ENCODE data around the gene KAZN.

The KAZN gene

DNA sequence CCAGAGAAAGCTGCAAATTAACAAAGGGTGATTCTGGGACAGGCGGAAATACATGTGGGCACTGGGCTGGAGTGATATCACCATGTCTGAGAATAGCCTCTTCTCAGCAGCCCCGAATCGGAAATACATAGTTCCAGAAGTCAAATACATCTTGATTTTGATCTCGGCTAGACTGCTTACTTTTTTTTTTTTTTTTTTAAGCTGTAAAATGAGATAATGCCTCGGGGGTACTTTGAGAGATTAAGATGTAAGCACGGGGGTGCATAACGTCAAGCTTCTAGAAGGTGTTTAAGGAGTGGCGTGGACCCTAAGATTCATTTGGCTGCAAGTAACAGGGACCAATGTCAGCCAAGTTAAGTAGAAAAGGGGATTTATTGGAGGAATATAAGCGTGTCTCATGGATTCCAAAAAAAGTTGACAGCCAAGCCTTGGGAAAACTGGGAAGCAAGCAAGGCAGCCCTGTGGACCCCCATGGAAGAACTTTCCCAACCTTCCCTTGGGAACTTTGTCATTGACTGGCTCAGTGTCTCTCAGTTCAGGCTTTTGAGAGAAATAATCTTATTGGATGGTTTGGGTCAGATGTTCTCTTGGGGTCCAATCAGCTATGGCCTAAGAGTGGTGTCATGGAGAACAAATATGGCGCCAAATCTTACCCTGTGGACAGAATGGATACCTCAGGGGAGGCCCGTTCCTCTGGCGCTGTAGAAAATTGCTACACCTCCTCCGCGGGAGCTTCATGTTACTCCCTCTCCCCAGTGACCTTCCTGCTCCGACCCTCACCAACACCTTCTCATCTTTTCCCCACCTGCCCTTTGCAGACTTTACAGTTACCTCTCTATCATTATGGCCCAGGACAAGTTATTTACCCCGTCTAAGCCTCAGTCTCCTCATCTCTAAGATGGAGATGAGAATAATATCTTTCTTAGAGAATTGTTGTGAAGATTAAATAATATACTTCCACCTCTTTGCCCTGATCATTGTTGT lies 186.6 kb downstream of the KAZN start:
- no peak for DNase-seq (ENCODE audit: low read depth)
- TF ChIP-seq, protein P1, sequence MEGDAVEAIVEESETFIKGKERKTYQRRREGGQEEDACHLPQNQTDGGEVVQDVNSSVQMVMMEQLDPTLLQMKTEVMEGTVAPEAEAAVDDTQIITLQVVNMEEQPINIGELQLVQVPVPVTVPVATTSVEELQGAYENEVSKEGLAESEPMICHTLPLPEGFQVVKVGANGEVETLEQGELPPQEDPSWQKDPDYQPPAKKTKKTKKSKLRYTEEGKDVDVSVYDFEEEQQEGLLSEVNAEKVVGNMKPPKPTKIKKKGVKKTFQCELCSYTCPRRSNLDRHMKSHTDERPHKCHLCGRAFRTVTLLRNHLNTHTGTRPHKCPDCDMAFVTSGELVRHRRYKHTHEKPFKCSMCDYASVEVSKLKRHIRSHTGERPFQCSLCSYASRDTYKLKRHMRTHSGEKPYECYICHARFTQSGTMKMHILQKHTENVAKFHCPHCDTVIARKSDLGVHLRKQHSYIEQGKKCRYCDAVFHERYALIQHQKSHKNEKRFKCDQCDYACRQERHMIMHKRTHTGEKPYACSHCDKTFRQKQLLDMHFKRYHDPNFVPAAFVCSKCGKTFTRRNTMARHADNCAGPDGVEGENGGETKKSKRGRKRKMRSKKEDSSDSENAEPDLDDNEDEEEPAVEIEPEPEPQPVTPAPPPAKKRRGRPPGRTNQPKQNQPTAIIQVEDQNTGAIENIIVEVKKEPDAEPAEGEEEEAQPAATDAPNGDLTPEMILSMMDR (IDR thresholded peaks at IDR 0.05; ENCODE audit: low read length, missing control alignments): no peak
- H3K4me3 ChIP-seq (replicated peaks; ENCODE audit: low read depth, low read length): no peak overlapping the region

DNA sequence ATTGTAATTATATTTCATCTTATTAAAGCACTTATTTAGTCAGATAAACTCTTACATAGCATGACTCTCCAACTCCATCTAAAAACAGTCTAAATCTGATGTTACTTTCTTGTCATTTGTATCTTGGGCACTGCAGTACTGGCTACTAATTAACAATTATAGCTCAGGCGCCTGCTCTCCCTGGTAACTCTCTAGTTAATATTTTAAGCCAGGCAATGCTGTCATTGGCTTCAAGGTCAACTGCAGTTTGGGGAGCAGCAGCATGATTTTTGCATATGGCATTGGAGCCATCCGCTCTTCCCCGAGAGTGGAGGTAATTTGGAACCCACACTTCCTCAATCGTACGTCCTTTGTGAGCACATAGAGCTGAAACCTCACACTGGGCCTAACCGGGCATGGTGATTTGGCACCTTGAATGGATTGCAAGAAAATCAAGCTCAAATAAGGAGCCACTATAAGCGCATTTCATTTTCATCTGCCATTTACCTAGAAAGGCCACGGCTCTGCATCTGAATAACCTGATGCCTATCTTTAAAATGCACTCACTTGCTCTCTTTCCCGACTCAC lies 187.7 kb downstream of the KAZN start:
- TF ChIP-seq, protein P1 (IDR thresholded peaks at IDR 0.05; ENCODE audit: low read length, missing control alignments): no peak
- DNase-seq (ENCODE audit: low read depth): no peak
- no peak overlapping the region for H3K4me3 ChIP-seq (replicated peaks; ENCODE audit: low read depth, low read length)

DNA sequence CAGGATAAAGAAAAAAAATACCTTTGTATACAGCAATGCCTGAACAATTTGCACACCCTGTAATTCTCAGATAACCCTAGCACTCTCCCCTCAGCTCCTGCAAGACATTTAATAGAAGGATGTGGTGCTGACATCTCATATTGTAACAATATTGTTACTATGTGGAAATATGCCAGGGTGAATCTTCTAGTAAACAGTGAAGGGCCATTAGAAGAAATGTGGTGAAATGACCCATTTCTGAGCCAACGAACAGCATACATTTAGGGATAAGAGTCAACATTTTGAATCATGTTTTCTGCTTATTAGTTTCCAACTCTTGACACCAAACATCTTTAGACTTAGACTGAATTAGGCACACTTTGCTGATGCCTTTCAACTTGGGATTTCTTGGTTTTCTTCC lies 188.2 kb downstream of the KAZN start:
- TF ChIP-seq, protein P1 (IDR thresholded peaks at IDR 0.05; ENCODE audit: low read length, missing control alignments): no peak
- DNase-seq (ENCODE audit: low read depth): no peak
- no peak overlapping the region for H3K4me3 ChIP-seq (replicated peaks; ENCODE audit: low read depth, low read length)

DNA sequence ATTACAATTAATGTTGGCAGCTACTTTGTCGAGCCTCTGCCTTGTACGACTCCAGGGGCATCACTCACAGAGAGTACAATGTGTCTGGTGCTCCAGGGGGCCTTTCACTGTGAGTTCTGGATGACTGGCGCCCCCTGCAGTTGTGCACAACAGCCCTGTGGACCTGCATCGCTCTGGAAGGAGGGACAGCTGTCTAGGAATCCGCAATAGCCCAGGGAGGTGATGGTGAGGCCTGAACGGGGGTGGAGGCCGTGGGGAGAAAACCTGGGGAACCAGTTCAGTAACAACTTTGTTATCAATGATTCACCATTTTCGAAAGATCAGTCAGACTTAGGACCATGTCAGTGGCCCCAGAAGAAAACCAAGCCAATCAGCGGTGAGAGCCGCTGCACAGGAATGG lies 189.1 kb downstream of the KAZN start:
- no peak for DNase-seq (ENCODE audit: low read depth)
- no peak overlapping the region for H3K4me3 ChIP-seq (replicated peaks; ENCODE audit: low read depth, low read length)
- TF ChIP-seq, protein P1 (IDR thresholded peaks at IDR 0.05; ENCODE audit: low read length, missing control alignments): no peak

DNA sequence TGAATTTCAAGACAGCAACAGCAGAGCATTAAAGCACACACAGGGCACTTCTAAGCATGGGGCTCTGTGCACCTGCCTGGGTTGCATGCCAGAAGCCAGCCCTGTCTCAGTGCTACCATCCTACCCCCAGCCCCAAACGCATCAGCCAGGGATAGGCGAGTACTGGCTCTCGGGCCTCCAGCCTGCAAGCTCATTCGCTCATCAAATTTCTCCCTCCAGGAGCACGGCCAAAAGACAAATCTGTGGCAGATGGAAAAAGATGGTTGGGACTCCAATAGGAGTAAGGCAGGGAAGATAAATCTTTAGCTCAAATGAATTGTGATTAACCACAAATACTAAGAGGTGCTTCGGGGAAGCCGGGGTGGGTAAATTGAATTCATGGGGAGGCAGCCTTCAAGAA lies 189.6 kb downstream of the KAZN start:
- H3K4me3 ChIP-seq (replicated peaks; ENCODE audit: low read depth, low read length): no peak overlapping the region
- TF ChIP-seq, protein P1 (IDR thresholded peaks at IDR 0.05; ENCODE audit: low read length, missing control alignments): no peak
- no peak for DNase-seq (ENCODE audit: low read depth)

DNA sequence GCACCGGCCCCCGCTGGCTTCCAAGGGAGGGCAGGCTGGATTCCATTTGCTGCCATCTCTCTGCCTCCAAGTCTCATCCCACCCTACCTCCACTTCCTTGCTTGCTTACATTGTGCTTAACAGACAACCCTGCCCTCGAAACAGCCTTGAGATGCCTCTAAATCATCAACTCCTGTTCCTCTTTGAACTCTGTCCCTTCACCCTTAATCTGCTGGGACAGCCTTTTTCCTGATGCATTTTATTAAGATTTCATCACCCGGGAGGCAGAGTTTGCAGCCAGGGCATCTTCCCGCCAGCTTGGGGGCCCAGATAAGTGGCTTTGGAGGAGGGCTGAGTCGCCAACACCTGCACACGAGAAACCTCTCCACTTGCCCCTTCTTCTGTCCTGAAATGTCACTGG lies 192.5 kb downstream of the KAZN start:
- TF ChIP-seq, protein P1 (IDR thresholded peaks at IDR 0.05; ENCODE audit: low read length, missing control alignments): no peak
- no peak for DNase-seq (ENCODE audit: low read depth)
- H3K4me3 ChIP-seq (replicated peaks; ENCODE audit: low read depth, low read length): no peak overlapping the region

Measured in fibroblast of pulmonary artery (primary cell).